ENCODE data around the gene RNF214. TPM values are rescaled to one million over a fixed set of nuclear protein-coding genes. Genes with fewer than 3 reads are reported as not detected.

RNF214 gene
- total RNA-seq, 2 donors from 2014 or later: 9.4 to 24.8 TPM

DNA sequence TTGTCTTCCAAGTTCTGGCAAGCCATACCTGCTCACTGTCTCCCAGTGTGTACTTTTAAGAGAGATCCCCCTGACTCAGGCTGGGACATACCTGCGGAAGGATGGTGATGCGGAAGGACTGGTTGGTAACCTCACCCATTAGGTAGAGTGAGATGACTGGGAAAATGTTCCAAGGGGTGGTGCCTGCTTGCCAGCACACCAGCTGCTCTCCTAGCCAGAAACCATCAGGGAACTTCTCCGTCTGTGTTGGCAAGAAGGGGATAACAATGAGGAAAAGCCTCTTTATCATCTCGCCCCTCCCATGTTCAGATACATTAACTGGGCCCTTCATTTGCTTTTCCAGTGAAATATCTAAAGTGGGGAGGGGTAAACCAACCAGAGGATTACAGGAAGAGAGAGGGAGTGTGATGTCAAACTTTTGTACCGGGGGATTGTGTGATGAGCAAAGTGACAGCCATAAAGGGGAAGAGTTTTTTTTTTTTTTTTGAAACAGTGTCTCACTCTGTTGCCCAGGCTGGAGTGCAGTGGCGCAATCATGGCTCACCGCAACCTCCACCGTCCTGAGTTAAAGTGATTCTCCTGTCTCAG is 58.4 kb downstream of the RNF214 start, which contains the start of gene BACE1-AS:
Gene BACE1-AS (plus strand): TSS at position 538 of the 588 bp plus-strand sequence.
- no peak for TF ChIP-seq POLR2AphosphoS5 (IDR thresholded peaks at IDR 0.05)
- TF ChIP-seq, protein P1, sequence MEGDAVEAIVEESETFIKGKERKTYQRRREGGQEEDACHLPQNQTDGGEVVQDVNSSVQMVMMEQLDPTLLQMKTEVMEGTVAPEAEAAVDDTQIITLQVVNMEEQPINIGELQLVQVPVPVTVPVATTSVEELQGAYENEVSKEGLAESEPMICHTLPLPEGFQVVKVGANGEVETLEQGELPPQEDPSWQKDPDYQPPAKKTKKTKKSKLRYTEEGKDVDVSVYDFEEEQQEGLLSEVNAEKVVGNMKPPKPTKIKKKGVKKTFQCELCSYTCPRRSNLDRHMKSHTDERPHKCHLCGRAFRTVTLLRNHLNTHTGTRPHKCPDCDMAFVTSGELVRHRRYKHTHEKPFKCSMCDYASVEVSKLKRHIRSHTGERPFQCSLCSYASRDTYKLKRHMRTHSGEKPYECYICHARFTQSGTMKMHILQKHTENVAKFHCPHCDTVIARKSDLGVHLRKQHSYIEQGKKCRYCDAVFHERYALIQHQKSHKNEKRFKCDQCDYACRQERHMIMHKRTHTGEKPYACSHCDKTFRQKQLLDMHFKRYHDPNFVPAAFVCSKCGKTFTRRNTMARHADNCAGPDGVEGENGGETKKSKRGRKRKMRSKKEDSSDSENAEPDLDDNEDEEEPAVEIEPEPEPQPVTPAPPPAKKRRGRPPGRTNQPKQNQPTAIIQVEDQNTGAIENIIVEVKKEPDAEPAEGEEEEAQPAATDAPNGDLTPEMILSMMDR (IDR thresholded peaks at IDR 0.05): no peak
- TF ChIP-seq POLR2A (IDR thresholded peaks at IDR 0.05): no peak

DNA sequence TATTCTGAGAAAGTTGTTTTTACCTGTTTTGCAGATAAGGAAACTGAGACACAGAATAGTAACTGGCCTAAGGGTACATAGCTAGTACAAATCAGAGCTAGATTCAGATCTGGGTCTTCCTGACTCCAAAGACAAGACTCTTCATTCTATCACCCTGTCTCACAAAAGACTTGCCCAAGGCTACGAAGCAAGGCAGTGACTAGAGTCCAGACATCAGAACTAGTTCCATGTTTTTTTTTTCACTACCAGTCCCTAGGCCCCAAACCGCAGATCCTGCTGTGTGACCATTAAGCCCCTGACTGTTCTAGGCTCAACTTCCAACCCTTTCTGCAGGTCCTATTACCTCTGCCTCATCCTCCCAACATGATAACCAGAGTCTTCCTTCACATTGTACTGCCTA is 60.1 kb downstream of the RNF214 start:
- intact Hi-C loops (cut with DNase I): no loop called here
- no peak overlapping the region for H3K27ac ChIP-seq
- no peak for DNase-seq (ENCODE audit: low spot score)
- H3K4me3 ChIP-seq: no peak overlapping the region
- H3K36me3 ChIP-seq: peaks cover 0 to 3% of the 10 kb centered on the region in 2 donors
- H3K4me1 ChIP-seq (replicated peaks): no peaks in the 10 kb centered on the region
- no peaks in the 10 kb centered on the region for H3K27me3 ChIP-seq (replicated peaks; ENCODE audit: insufficient read depth)
- WGBS: 93% methylated on average over 2 of the region's 2 CpGs
- TF ChIP-seq POLR2AphosphoS5 (IDR thresholded peaks at IDR 0.05): no peak
- no peak for TF ChIP-seq POLR2A (IDR thresholded peaks at IDR 0.05)
- TF ChIP-seq, protein P1 (IDR thresholded peaks at IDR 0.05): no peak
- H3K9me3 ChIP-seq: no peaks in the 10 kb centered on the region

More for the DNA sequence above, 58.4 kb downstream of the RNF214 start, which contains the start of gene BACE1-AS:
- no peak for DNase-seq (ENCODE audit: low spot score)
- Histone ChIP-seq H3K4me3 (no peak within 1 kb of the TSS), H3K4me1 (replicated peaks) (no peaks in the 10 kb centered on the region), H3K36me3 (peaks cover 0 to 3% of the 10 kb centered on the region in 2 donors), H3K27ac (no peak within 1 kb of the TSS), H3K9me3 (no peaks in the 10 kb centered on the region), H3K27me3 (replicated peaks; ENCODE audit: insufficient read depth) (no peaks in the 10 kb centered on the region)
- whole genome bisulfite sequencing: 91% methylated on average over 8 of the region's 8 CpGs
- intact Hi-C loops (cut with DNase I): no loop called here

DNA sequence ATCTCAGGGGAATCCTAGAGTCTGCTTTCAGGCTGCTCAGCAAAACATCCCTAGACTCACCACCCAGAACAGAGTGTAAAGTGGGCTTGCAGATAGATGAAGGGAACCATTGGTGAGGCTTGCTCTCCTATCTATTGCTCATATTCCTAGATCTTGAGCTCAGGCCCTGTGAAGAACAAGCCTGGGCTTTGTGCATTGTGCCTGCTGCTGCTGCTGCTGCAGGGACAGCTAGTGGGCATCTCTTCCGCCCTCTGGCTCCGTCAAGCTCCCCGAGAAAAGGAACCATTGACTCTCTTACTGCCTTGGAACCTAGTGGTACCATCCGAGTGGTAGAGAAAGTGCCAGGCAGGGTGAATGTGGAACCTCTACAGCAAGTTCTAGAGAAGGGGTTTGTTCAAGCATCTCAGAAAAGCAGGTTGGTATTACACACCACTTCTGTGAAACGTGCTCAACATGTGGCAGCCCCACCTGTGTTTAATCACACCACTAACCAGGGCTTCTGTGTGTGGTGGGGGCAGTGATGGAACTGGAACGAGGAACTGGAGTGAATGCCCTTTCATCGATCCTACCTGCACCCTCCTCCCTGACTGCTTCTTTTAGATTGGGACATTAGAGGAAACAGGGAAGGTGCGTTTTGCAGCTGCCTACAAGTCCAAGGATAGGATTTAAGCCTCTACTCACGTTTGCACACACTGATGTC is 63.1 kb downstream of the RNF214 start:
- H3K4me1 ChIP-seq (replicated peaks): no peaks in the 10 kb centered on the region
- H3K27me3 ChIP-seq (replicated peaks; ENCODE audit: insufficient read depth): no peaks in the 10 kb centered on the region
- H3K36me3 ChIP-seq: peaks cover 0 to 3% of the 10 kb centered on the region in 2 donors
- H3K4me3 ChIP-seq: no peak overlapping the region
- no peaks in the 10 kb centered on the region for H3K9me3 ChIP-seq
- no peak overlapping the region for H3K27ac ChIP-seq
- TF ChIP-seq, protein P1 (IDR thresholded peaks at IDR 0.05): no peak
- TF ChIP-seq POLR2A (IDR thresholded peaks at IDR 0.05) (no peak), POLR2AphosphoS5 (IDR thresholded peaks at IDR 0.05) (no peak)
- 80% methylated on average over 9 of the region's 9 CpGs for WGBS
- no peak for DNase-seq (ENCODE audit: low spot score)
- intact Hi-C loops (cut with DNase I): no loop called here

DNA sequence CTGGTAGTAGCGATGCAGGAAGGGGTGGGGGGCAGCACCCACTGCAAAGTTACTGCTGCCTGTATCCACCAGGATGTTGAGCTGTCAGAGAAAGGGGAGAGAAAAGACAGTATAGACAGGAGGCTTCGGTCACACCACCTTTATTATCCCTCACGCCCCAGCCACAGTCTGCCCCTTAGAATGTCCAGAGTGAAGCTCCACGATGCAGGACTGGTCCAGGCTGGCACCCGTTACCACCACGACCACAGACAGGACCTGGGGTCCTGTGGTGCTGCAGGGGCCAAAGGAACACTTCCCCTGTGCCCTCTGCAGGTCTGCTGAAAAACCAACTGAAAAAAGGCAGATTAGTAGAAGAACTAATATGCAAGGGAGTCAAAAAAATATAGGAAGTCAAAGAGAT is 64.4 kb downstream of the RNF214 start:
- Histone ChIP-seq H3K36me3 (peaks cover 0 to 3% of the 10 kb centered on the region in 2 donors), H3K4me3 (no peak overlapping the region), H3K27me3 (replicated peaks; ENCODE audit: insufficient read depth) (no peaks in the 10 kb centered on the region), H3K4me1 (replicated peaks) (no peaks in the 10 kb centered on the region), H3K27ac (no peak overlapping the region), H3K9me3 (no peaks in the 10 kb centered on the region)
- no peak for DNase-seq (ENCODE audit: low spot score)
- TF ChIP-seq POLR2A (IDR thresholded peaks at IDR 0.05) (no peak), POLR2AphosphoS5 (IDR thresholded peaks at IDR 0.05) (no peak)
- TF ChIP-seq, protein P1 (IDR thresholded peaks at IDR 0.05): no peak
- WGBS: 85% methylated on average over 6 of the region's 6 CpGs
- intact Hi-C loops (cut with DNase I): no loop called here

Data from prostate gland (tissue), 2 donors.